Activated naive CD8-positive, alpha-beta T cell treated with anti-CD3 and anti-CD28 coated beads, Interleukin-2, amount 50 U/mL, for 24 hours (primary cell): Measurements from ENCODE around the gene ADCY1.
"Not testable (repeated sequence)": the region's sequence is repeated elsewhere in the genome, so short reads cannot be mapped to it uniquely, and the experiment has no call there.

ENCODE experiments used
- ATAC-seq: fragments of 150-1000 bp; cut with Tn5 transposase; one replicate; pipeline ENCODE4 v1.10.0; 2021
- DNase-seq: peaks from one replicate; pipeline ENCODE4 v3.0.0; 2021
- H3K27ac Mint-ChIP-seq: one replicate; pipeline ENCODE4 v1.8.0; 2021; ENCODE audit warnings: mild to moderate bottlenecking, mixed read lengths
- H3K27me3 Mint-ChIP-seq: one replicate; pipeline ENCODE4 v1.8.0; 2021; ENCODE audit warnings: mixed read lengths
- H3K36me3 Mint-ChIP-seq: one replicate; pipeline ENCODE4 v1.8.0; 2021; ENCODE audit warnings: low read depth, mixed read lengths
- H3K4me1 Mint-ChIP-seq: one replicate; pipeline ENCODE4 v1.8.0; 2021; ENCODE audit warnings: mixed read lengths
- H3K4me3 Mint-ChIP-seq: one replicate; pipeline ENCODE4 v1.8.0; 2021; ENCODE audit warnings: mild to moderate bottlenecking, moderate library complexity, mixed read lengths
- H3K9me3 Mint-ChIP-seq: one replicate; pipeline ENCODE4 v1.8.0; 2021; ENCODE audit warnings: mixed read lengths

Gene ADCY1

GRCh38 chr7:45713669-45714520, 139.7 kb downstream of the ADCY1 start:
- ATAC-seq, result no peak
- H3K27ac Mint-ChIP-seq, result no peak overlapping the region

GRCh38 chr7:45714521-45714820, 140.3 kb downstream of the ADCY1 start:
- DNase-seq, result no peak
- no peak overlapping the region for H3K4me3 Mint-ChIP-seq
- H3K27ac Mint-ChIP-seq, result no peak overlapping the region
- no peaks in the 10 kb centered on the region for H3K36me3 Mint-ChIP-seq
- no peaks in the 10 kb centered on the region for H3K4me1 Mint-ChIP-seq
- no peak for ATAC-seq
- H3K9me3 Mint-ChIP-seq, result no peaks in the 10 kb centered on the region
- peaks cover under 1% of the 10 kb centered on the region for H3K27me3 Mint-ChIP-seq

More at GRCh38 chr7:45713669-45714520, 139.7 kb downstream of the ADCY1 start:
- DNase-seq, result no peak
- no peak overlapping the region for H3K4me3 Mint-ChIP-seq
- H3K9me3 Mint-ChIP-seq, result no peaks in the 10 kb centered on the region
- no peaks in the 10 kb centered on the region for H3K4me1 Mint-ChIP-seq
- H3K36me3 Mint-ChIP-seq, result no peaks in the 10 kb centered on the region
- H3K27me3 Mint-ChIP-seq, result peaks cover 2% of the 10 kb centered on the region

DNA sequence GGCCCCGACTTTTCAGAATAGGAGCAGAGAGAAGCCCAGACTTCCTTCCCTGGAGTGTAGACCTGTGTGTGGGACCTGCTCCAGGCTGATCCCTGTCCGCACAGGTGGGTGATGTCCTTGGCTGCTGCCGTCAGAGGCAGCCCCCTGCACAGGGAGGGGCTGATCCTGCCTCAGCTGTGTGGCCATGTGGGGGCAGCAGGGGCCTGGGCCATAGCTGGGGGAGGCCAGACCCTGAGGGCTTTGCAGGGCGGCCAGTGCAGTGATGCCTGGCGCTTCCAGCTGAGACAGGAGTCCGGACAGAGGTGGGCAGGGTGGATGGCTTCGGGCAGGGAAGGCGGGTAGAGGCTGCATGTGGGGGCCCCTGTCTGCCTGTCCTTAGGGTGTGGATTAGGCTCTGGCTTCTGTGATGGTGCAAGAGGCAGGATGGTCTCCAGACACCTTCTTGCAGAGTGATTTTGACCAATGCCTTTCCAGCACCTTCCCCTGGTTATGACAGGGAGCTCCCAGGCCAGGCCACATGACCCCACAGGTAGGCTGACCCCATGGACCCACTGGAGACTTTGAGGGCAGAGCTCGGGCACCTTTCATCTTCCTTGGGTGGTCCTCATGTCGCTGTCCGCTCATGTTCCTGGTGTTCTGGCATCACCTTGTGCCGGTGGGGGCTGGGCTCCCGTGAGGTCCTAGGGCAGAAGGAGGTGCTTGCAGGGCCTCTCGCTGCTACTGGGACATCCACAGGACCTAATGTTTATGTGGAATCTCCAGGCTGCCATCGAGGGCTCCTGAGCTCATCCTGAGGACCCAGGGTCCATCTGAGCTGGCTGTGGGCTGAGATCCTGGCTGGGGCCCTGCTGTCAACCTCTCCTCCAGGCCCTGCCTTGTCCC, 141.5 kb downstream of the ADCY1 start:
- Mint-ChIP-seq H3K9me3 (no peaks in the 10 kb centered on the region), H3K27ac (no peak overlapping the region)
- no peak for ATAC-seq

GRCh38 chr7:45716380-45717203, 142.4 kb downstream of the ADCY1 start:
- Mint-ChIP-seq H3K36me3 (no peaks in the 10 kb centered on the region), H3K27ac (no peak overlapping the region), H3K4me1 (no peaks in the 10 kb centered on the region), H3K27me3 (no peaks in the 10 kb centered on the region), H3K4me3 (no peak overlapping the region), H3K9me3 (no peaks in the 10 kb centered on the region)
- ATAC-seq, result no peak
- no peak for DNase-seq

More for the DNA sequence above, 141.5 kb downstream of the ADCY1 start:
- no peaks in the 10 kb centered on the region for H3K27me3 Mint-ChIP-seq
- H3K4me1 Mint-ChIP-seq, result no peaks in the 10 kb centered on the region
- H3K36me3 Mint-ChIP-seq, result no peaks in the 10 kb centered on the region
- no peak for DNase-seq
- no peak overlapping the region for H3K4me3 Mint-ChIP-seq

- no peaks in the 10 kb centered on the region for H3K4me1 Mint-ChIP-seq
- H3K36me3 Mint-ChIP-seq, result peaks cover 4% of the 10 kb centered on the region
- ATAC-seq, result no peak
- H3K4me3 Mint-ChIP-seq, result no peak overlapping the region
- no peaks in the 10 kb centered on the region for H3K9me3 Mint-ChIP-seq
- H3K27ac Mint-ChIP-seq, result no peak overlapping the region
- DNase-seq, result no peak
- no peaks in the 10 kb centered on the region for H3K27me3 Mint-ChIP-seq
These were observed 143.5 kb downstream of the ADCY1 start for GRCh38 chr7:45717537-45718235.

GRCh38 chr7:45718464-45719330, 144.5 kb downstream of the ADCY1 start:
- H3K4me3 Mint-ChIP-seq, result no peak overlapping the region
- no peak for ATAC-seq
- H3K27me3 Mint-ChIP-seq, result no peaks in the 10 kb centered on the region
- H3K9me3 Mint-ChIP-seq, result no peaks in the 10 kb centered on the region
- no peak overlapping the region for H3K27ac Mint-ChIP-seq
- H3K4me1 Mint-ChIP-seq, result no peaks in the 10 kb centered on the region
- no peak for DNase-seq
- H3K36me3 Mint-ChIP-seq, result peaks cover 6% of the 10 kb centered on the region

DNA sequence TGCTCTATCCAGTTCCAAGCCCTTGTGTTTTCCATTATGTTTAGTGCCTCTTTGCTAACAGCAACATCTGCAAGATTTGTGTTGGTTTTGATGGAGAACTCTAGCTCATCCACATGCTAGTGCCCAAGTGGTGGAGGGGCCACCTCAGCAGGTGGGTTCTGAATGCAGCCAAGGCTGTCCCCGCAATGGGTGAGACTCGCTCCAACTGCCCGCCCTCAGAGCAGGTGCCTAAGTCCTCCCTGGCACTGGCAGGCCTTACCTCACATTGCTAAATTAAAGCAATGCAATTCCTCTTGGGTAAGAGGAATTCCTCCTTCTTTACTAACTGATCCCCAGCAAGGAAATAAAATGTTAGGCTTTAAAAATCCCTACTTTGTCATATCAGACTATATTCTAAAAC, 146.8 kb downstream of the ADCY1 start:
- H3K4me1 Mint-ChIP-seq, result no peaks in the 10 kb centered on the region
- H3K4me3 Mint-ChIP-seq, result no peak overlapping the region
- no peak overlapping the region for H3K27ac Mint-ChIP-seq
- H3K9me3 Mint-ChIP-seq, result no peaks in the 10 kb centered on the region
- ATAC-seq (no peak), DNase-seq (no peak)
- H3K27me3 Mint-ChIP-seq, result no peaks in the 10 kb centered on the region
- H3K36me3 Mint-ChIP-seq, result peaks cover 24% of the 10 kb centered on the region

DNA sequence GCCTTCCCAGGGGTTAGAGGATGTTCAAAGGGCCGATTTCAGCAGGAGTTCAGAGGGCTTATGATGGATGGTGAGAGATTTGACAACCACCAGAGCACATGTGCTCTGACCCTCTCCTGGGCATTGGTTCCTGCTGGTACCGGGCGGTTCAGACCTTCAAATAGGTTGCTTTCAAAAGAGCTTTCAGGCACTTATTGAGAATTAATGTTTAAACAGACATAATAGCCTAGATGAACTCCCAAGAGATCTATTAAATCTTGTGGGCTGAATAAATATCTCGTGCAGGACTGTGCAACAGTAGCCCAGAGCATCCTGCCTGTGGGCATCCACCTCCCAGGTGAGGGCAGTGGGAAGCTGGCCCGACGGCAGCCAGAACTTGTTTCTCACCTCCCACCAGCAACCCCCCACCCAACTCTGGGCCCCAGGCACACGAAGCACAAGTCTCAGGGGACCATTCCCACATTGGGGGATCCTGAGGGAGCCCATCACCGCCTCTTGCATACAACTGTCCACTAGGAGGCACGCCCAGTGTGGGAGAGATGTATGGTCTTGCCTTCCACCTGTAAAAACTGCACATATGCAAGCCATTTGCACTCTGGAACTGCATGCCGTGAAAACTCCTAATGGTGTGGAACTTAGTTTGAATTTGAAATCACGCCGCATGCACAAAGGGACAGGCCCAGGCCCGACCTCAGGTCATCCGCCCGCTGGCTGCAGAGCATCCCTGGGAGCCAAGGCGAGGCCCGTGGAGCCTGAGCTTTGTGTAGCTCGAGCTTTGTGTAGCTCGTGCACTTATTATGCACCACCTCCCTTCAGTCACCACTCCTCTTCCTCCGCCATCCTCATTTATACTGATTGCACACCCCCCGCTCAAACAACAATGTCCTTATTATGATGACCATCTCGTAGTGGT, 147.8 kb downstream of the ADCY1 start:
- Mint-ChIP-seq H3K4me1 (no peaks in the 10 kb centered on the region), H3K36me3 (peaks cover 32% of the 10 kb centered on the region), H3K9me3 (no peaks in the 10 kb centered on the region), H3K27me3 (no peaks in the 10 kb centered on the region), H3K27ac (no peak overlapping the region), H3K4me3 (no peak overlapping the region)
- DNase-seq (no peak), ATAC-seq (no peak)

- not testable (repeated sequence) for H3K4me3 Mint-ChIP-seq, DNase-seq, H3K9me3 Mint-ChIP-seq, H3K27ac Mint-ChIP-seq, ATAC-seq, H3K27me3 Mint-ChIP-seq, H3K4me1 Mint-ChIP-seq
- peaks cover 45% of the 10 kb centered on the region for H3K36me3 Mint-ChIP-seq
These were observed 151.1 kb downstream of the ADCY1 start for GRCh38 chr7:45725231-45725630.

GRCh38 chr7:45726883-45727282, 152.7 kb downstream of the ADCY1 start:
- H3K36me3 Mint-ChIP-seq, result peaks cover 48% of the 10 kb centered on the region
- no peaks in the 10 kb centered on the region for H3K27me3 Mint-ChIP-seq
- ATAC-seq, result no peak
- H3K4me3 Mint-ChIP-seq, result no peak overlapping the region
- no peak overlapping the region for H3K27ac Mint-ChIP-seq
- no peak for DNase-seq
- no peaks in the 10 kb centered on the region for H3K4me1 Mint-ChIP-seq
- H3K9me3 Mint-ChIP-seq, result peaks cover 7% of the 10 kb centered on the region

DNA sequence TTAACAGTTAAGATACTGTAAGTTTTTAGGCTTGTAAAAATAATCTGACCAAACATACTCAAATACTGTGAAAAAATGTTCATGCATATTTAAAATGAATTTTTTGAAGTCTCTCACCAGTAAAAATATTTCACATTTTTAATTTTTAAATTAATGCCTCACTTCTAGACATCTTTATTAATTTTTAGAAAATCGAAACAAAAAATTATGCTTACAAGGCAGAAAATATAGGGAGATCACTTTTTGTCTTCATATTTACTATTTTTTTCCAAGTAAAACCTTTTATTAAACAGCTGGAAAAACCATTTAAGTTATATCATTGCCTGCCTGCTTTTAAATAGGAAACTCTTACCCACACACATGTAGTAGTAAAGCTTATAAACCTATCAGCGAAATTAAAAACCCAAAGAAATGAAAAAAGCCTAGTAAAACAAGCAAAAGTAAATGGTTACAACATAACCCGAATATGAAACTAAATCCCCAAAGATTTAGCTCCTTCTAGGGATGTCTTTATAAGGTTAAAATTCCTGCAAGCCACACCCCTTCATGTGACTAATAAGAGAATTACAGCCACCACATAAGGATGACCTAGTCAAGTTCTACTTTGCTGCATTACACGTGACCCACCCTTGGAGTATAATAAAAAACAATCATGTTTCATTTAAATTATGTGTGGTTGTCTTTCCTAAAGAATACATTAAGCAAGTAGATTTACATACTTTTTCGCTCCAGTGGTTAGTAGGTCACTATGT, 157.7 kb downstream of the ADCY1 start:
- H3K4me3 Mint-ChIP-seq, H3K4me1 Mint-ChIP-seq, ATAC-seq, DNase-seq, H3K27me3 Mint-ChIP-seq, H3K9me3 Mint-ChIP-seq, H3K27ac Mint-ChIP-seq: not testable (repeated sequence)
- peaks cover 27% of the 10 kb centered on the region for H3K36me3 Mint-ChIP-seq

- H3K4me1 Mint-ChIP-seq, DNase-seq, H3K27ac Mint-ChIP-seq, H3K4me3 Mint-ChIP-seq, H3K9me3 Mint-ChIP-seq, H3K27me3 Mint-ChIP-seq, ATAC-seq: not testable (repeated sequence)
- H3K36me3 Mint-ChIP-seq, result peaks cover 49% of the 10 kb centered on the region
These were observed 164.8 kb downstream of the ADCY1 start for GRCh38 chr7:45738920-45739319.
